NOMO-1 treated with dmso at 0.1 percent for 144 hours (cell line): ENCODE measurements around the gene AVEN.
A peak's percentile ranks its signal among the peaks of the same experiment; 100 is the strongest.

Source experiments
- DNase-seq: peaks from one replicate; lab custom pipeline; 2025; ENCODE audit not compliant: unreplicated experiment; lab: John Stamatoyannopoulos, UW

The AVEN gene

DNA sequence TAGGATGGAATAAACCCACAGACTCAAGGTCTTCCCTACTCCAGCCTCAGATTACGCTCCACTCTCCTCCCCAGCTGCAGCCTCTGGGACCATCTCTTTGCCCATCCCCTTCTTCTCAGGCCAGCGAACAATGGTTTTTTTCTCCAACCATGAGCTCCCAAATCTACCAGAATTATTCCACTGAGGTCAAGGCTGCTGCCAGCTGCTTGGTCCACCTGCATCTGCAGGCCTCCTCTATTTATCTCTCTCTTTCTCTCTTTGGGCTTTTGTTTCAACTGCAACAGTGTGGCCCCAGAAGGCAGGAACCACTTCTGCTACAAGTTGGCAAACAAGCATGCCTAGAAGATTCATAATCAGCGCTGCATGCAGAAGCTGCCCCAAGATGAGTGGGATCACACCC is 51.6 kb downstream of the AVEN start:
- no peak for DNase-seq

- DNase-seq, result no peak
Observed at GRCh38 chr15:33985751-33986150, 53.3 kb downstream of the AVEN start.

- no peak for DNase-seq
Observed at GRCh38 chr15:33985287-33985686, 53.7 kb downstream of the AVEN start.

DNA sequence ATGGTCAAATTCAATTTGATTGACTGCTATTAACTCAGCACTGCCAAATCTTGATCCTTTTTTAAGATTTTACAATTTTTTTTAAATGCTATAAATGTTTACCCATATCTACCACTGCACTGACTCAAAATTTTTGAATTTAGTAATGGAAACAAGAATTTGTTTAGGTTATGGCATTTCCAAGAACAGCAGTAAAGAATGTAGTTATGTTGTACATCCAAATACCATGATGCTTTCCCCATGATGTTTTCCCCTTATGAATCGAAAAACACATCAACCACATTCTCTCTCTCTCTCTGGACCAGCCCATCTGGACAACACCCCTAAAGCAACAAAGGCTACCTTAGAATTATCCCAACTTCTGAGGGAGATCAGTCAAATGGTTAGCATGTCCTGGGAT is 56.5 kb downstream of the AVEN start:
- no peak for DNase-seq

DNA sequence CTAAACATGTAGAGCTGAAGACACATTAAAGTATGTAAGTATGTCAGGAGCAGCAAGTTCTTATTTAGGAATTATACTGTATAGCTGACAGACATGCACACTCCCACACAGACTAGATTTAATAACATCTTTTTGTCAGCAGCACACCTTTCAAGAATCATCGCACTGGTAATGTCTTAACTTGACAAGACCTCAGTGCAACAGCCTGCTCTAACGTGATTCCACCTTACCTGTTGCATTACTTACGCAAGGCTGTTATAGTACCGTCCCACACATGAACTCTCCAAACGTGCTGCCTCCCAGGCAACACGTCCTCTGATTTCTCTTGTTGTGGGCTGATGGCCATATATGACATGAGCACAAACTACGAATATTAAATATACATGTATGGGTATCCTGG is 58.8 kb downstream of the AVEN start:
- DNase-seq, result no peak

GRCh38 chr15:33975022-33975565 is 63.9 kb downstream of the AVEN start:
- no peak for DNase-seq

DNA sequence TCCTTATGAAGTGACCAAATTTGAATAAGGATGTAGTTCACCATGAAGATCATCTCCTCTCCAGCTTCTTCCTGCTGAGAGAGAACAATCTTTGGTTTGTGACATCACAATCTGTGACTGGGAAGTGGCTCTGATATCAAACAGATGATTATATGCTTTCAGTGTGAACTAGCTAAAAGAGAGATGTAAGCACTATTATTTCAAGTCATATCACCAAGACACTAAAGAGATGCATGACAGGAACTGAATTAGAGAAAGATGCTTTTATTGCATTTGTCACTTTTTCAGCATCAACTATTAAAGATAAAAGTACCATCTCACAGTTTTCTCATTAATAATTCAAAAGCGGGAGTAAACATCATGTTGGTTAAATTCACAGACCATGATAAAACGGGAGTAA is 67.2 kb downstream of the AVEN start:
- DNase-seq, result no peak

DNA sequence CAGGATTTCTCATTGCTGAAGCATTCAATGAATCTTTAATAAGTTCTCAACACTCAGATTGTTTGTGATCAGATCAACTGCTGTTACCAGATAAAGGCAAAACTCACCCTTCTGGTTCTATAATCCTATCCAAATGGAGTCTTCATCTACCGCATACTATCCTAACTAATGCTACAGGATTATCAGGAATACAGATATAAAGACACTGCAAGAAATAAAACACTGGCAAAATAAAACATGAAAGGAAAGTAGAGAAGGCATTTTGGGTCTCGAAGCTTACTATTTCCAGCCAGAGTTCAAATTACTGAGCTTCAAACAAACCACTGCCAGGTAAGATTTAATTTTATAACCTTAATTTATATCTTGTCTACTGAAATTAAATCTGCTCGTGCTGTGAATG is 70.2 kb downstream of the AVEN start:
- DNase-seq, result no peak

DNA sequence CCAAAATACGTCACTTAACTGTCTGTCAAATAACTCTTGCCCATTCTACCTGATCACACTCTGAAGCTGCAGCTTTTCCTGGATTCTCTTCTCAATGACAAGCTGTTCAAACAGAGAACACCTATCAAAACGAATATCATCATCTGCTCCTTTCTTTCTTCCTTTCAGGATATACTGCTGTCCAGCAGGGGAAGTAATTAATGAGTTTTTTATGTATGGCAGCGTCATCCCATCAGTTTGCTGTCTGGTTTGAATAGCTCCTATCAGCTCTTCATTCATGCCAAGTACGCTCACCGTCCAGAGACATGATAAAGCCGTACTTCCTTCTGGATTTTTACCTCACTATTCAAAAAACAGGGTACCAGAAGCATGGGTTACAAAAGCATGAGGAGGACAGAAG is 70.8 kb downstream of the AVEN start, which contains the start of gene CHRM5:
TSS of gene CHRM5 (plus strand) at position 274 of the 400 bp plus-strand sequence. CDS start 94,221 bp downstream, outside the sequence.
- no peak for DNase-seq

DNA sequence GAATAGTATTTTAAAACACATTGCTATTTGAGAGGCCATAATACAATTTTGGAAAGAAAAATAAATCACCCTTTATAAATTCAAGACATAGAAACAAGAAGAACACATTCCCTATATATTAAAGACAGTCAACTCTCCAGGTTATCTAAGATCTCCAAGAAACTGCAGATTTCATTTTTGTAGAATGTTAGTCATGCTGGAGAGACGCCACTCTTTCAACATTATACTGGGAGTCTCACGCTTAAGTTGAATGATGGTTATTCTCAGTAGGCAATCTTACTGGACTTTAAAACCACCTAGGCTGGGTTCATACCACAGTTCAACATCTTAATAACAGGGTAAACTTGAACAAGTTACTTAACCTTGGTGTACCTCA is 74.4 kb downstream of the AVEN start:
- DNase-seq, result no peak

- no peak for DNase-seq
Observed at GRCh38 chr15:33963831-33964664, 75.0 kb downstream of the AVEN start.

DNA sequence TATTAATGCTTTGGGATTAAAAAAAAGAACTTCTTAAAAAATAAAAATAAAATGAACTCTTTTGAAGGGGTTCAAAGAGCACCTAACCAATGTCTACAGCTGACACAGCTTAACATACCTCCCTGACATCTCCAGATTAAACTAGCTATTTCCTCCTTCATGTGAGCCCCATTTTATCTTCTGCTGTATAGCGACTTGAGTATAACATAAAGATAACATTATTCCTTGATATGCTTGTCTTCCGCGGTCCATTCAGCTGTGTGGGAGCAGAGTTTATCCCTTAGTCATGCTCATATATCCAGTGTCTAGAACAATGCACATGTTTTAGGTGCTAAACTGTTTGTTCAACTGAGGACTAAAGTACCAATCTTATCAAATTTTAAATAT is 78.5 kb downstream of the AVEN start:
- no peak for DNase-seq

GRCh38 chr15:33959844-33960548 is 79.0 kb downstream of the AVEN start:
- peak; percentile 26 for DNase-seq

DNA sequence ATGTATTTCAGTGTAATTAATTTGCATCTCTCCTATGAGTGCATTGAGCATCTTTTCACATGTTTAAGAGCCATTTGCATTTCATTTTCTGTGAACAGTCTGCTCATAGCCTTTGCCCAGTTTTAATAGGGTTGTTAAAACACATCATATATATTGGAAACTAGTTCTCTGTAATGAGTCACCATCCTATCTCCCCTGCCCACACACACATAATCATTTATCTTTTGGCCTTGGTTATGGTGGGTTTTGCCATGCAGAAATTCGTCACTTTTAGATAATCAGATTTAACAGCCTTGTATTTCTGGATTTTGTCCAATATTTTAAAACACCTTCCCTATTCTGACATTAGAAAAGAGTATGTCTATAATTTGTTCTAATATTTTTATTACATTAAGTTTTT is 82.6 kb downstream of the AVEN start:
- no peak for DNase-seq

GRCh38 chr15:33955945-33956344 is 83.1 kb downstream of the AVEN start:
- no peak for DNase-seq

- no peak for DNase-seq
Observed at GRCh38 chr15:33946152-33946551, 92.9 kb downstream of the AVEN start.

- DNase-seq, result no peak
Observed at GRCh38 chr15:33941279-33942063, 97.5 kb downstream of the AVEN start.

DNA sequence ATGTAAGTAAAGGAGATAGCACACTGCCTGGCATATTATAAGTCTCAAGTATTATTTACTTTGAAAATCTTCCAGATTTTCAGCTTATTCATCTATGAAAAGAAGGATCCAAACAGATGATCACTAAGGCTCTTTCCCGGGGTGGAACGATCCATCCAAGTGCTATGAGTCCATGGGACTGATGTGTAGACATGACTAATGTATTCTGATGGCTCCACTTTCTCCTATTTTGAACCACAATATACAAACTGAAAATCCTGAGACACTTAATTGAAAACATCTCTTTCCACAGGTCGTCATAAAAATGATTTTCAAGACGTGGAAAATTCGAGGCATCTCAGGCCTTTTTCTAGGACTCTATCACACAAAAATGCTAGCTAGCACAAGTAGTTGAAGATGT is 104.1 kb downstream of the AVEN start:
- no peak for DNase-seq

GRCh38 chr15:33934396-33934795 is 104.6 kb downstream of the AVEN start:
- DNase-seq, result no peak

- no peak for DNase-seq
Observed at GRCh38 chr15:33932734-33933133, 106.3 kb downstream of the AVEN start.

DNA sequence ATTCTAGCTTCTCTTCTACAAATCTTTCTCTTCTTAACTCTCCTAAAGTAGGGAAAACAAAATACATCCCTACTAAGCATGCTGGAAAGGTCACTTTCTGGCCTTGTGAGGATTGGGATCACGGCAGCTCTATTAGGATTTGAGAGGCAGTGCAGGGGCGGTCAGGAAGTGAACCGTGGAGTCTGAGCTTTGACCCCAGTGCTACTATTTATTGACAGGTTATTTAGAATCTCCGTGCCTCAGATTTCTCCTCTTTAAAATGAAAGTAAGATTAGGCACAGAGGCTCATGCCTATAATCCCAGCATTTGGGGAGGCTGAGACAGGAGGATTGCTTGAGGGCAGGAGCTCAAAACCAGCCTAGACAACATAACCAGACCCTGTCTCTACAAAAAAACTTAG is 112.7 kb downstream of the AVEN start:
- no peak for DNase-seq
